CD4-positive, alpha-beta T cell treated with Interleukin-1 beta for 1 hour (primary cell): ENCODE results near the gene POTEF.
"Not testable (repeated sequence)": the region's sequence is repeated elsewhere in the genome, so short reads cannot be mapped to it uniquely, and the experiment has no call there.

Experiments used
- DNase-seq, 2 donors: peaks; one replicate each; pipeline ENCODE4 v3.0.0-alpha.2; 2020 to 2022

The POTEF gene

DNA sequence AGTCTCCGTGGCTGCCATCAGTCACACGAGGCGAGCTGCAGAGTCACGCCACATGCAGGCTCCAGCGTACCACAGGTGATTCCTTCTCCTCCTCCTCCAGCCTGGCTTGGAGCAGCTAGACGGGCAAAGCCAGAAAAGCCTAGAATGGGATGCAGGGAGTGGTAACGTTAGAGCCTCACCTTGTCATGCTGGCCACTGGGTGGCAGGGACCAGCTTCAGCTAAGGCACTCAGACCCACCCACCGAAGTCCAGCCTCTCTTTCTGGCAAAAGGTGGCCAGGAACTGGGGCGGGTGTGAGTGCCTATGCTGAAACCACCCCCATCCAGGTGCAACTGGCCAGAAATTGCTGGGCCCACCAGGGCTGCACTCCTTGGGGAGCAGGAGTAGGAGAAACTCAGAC is 1.3 kb downstream of the POTEF start:
- DNase-seq, result not testable (repeated sequence)

- DNase-seq, result not testable (repeated sequence)
Observed at GRCh38 chr2:130120924-130121323, 8.1 kb downstream of the POTEF start.

DNA sequence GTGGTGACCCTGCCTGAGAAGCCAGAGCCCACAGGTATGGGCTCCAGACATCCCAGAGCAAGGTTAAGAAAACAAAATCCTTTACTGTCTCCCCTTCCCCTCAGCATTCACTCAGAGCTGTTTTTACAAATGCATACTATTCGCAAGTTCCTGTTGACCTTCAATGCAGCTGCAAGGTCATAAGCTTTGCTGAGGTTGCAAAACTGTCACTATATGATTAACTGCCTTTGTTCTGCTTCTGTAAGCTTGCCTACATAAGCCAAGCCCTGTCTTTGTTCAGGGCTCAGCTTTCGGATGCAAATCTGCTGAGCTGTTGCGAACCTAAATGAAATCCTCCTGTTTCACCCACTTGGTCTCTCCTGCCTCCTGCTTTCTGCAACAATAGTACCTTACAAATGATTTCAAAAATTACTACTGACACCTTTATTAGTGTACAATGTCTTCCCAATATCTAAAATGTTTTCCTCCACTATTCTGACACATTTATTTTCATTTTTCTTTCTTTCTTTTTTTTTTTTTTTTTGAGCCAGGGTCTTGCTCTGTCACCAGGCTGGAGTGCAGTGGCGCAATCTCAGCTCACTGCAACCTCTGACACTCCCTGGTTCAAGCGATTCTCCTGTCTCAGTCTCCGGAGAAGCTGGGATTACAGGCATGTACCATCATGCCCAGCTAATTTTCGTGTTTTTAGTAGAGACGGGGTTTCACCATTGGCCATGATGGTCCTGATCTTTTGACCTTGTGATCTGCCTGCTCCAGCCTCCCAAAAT is 26.2 kb downstream of the POTEF start:
- DNase-seq, result not testable (repeated sequence)

DNA sequence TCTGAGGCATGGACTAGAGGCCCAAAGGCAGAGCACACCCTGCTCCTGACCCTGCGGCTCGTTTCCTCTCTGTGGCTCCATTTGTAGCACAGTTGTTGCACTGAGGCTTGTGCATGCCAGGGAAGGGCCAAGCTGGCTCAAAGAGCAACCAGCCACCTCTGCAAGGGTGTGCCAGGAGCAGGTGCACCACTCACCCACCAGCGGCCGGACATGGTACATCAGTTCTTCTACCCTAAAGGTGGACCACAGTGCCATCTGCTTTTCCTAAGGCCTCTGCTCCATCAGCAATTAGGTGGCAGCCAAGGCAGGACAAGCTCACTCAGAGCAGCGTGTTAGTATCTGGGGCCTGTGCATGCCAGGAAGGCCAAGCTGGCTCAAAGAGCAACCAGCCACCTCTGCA is 66.4 kb downstream of the POTEF start:
- DNase-seq, result not testable (repeated sequence)

- not testable (repeated sequence) for DNase-seq
Observed at GRCh38 chr2:130059982-130060381, 69.0 kb downstream of the POTEF start.

DNA sequence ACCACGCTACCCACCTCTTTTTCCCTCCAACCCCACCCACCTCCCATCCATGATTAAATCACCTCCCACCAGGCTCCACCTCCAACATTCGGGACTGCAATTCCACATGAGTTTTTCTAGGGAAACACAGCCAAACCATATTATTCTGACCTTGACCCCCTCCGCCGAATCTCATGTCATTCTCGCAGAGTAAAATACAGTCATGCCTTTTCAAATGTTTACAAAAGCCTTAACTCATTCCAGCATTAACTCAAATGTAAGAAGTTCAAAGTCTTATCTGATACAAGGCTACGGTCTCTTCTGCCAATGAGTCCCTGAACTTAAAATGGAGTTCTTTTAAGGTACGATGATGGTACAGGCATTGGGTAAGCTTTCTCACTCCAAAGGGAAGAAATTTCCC is 72.7 kb downstream of the POTEF start:
- not testable (repeated sequence) for DNase-seq

- not testable (repeated sequence) for DNase-seq
Observed at GRCh38 chr2:130053217-130053911, 75.7 kb downstream of the POTEF start.

GRCh38 chr2:130052376-130052775 is 76.6 kb downstream of the POTEF start:
- not testable (repeated sequence) for DNase-seq

GRCh38 chr2:130048422-130048821 is 80.6 kb downstream of the POTEF start:
- not testable (repeated sequence) for DNase-seq

DNA sequence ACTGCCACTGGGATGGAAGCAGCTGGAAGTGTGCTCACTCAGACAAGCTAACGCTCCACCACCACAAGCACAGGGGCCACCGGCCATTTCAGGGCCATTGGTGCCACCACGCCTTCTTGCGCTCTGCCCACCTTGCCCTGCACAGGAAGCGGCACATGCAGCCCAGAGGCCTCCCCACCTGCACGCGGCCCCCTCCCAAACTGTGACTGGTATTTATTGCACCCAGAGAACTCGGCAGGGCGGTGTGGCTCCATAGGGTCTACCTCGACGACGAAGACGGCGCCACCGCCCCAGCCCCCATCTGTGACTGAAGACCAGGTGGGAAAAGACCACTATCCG is 90.8 kb downstream of the POTEF start:
- not testable (repeated sequence) for DNase-seq

- not testable (repeated sequence) for DNase-seq
Observed at GRCh38 chr2:130025931-130026330, 103.1 kb downstream of the POTEF start.
